DMS53 (cell line): ENCODE results near the gene CRYL1.

ENCODE experiments used
- DNase-seq: peaks from one replicate; lab custom pipeline; 2025; lab: John Stamatoyannopoulos, UW

CRYL1 gene

GRCh38 chr13:20526664-20527063, 1.0 kb upstream of the CRYL1 start:
- DNase-seq, result peak; percentile 63

DNA sequence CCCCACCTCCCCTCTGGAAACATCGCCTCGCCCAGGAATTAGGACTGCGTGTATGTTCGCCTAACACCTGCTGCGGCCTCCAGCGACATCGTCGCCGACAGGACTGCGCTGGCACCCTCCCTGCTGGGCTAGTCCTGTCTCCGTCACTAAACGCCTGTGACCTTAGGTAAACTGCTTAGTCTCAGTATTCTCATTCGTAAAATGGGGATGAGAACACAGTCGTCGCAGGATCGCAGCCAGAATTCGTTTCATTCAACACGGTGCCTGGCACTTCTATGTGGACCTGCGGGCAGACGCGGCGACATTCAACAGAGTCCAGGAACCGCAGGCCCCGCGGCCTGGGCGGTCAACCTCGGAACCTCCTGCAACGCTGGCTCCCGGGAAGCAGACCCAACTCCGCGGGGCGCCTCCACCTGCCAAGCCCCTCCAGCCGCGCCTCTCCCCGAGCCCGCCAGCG, 485 bp downstream of the CRYL1 start:
- peak; percentile 78 for DNase-seq

DNA sequence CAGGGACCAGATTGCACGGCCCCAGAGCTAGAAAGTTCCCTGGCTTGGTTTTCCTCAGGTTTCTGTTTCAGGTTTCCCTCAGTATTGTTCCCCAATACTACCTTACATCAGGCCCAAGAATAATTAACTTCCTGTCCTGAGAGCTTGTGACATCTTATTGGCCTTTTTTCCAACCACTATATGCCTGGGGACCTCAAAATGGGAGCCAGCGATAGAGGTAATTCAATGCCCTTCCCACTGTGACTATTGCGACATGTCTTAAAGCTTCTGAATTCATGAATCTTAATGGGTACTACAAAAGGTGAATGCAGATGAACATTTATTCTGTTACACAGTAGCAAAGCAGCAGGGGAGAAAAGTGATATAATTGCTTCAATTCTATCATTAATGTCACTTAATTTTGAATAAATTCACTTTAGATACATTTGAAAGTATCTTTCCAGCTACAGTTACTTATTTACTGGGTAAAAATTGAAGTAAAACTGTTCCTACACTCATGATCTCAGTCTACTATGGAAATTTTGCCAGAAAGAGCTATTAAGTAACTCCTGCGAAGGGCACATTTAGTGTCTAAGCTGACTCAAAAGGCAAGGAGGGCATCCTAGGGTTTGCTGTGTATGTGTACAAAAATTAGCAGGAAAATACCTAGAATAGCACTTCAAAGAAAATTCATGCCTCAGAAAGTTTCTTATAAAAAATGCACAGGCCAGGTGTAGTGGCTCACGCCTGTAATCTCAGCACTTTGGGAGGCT, 4.1 kb downstream of the CRYL1 start:
- no peak for DNase-seq

DNA sequence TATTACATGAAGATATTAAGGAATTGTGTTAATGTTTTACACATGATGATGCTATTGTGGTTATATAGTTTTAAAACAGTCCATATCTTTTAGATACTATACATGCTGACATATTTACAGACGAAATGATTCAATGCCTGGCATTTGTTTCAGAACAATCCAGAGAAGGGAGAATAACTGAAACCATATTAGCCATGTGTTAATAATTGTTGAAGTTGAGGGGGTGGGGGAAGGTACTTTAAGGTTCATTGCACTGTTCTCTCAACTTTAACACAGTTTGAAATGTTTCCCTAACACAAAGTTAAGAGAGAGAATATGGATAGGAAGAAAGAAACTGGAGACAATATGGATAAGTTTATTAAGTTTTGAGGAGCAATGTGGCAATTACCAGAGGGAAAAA, 5.8 kb downstream of the CRYL1 start:
- DNase-seq, result no peak

DNA sequence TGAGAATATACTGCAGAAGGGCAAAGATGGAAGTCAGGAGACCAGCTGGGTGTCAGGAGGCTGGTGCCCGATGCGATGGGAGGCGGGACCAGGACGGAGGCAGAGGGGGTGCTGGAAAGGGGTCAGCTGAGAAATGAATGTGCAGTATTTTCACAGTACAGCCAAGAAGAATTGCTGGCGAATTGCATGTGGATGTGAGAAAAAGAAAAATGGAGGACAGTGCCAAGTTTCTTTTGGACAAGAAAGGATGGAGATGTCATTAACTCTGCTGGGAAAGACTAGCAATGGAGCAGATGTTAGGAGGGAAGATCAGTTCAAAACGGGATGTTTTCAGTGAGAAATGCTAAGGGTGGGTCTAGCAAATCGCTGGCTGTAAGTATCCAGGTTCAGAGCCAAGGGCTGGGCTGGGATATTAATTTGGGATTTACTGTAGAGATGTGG, 7.0 kb downstream of the CRYL1 start:
- DNase-seq, result no peak

DNA sequence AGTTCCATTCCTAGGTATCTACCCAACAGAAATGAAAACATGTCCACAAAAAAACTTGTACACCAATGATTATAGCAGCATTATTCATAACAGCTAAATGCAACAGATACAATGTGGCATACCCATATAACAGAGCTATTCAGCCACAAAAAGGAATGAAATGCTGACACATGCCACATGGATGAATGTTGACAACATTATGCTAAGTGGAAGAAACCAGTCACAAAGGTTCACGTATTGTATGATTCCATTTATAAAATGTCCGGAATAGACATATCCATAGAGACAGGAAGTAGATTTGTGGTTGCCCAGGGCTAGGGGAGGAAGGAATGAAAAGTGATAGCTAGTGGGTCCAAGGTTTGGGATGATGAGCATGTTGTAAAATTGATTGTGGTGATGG, 10.8 kb downstream of the CRYL1 start:
- DNase-seq, result no peak

- no peak for DNase-seq
Observed at GRCh38 chr13:20513466-20513995, 12.1 kb downstream of the CRYL1 start.

- DNase-seq, result no peak
Observed at GRCh38 chr13:20512042-20512683, 13.5 kb downstream of the CRYL1 start.

DNA sequence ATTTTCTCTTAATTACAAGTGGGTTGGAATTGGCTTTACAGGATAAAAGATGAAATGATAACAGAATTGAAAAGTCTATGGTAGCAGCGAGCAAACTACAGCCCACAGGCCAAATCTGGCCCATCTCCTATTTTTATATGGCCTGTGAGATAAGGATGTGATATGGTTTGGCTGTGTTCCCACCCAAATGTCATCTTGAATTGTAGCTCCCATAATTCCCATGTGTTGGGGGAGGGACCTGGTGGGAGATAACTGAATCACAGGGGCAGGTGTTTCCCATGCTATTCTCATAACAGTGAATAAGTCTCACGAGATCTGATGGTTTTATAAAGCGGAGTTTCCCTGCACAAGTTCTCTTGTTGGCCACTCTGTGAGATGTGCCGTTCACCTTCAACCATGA, 19.0 kb downstream of the CRYL1 start:
- DNase-seq, result no peak

DNA sequence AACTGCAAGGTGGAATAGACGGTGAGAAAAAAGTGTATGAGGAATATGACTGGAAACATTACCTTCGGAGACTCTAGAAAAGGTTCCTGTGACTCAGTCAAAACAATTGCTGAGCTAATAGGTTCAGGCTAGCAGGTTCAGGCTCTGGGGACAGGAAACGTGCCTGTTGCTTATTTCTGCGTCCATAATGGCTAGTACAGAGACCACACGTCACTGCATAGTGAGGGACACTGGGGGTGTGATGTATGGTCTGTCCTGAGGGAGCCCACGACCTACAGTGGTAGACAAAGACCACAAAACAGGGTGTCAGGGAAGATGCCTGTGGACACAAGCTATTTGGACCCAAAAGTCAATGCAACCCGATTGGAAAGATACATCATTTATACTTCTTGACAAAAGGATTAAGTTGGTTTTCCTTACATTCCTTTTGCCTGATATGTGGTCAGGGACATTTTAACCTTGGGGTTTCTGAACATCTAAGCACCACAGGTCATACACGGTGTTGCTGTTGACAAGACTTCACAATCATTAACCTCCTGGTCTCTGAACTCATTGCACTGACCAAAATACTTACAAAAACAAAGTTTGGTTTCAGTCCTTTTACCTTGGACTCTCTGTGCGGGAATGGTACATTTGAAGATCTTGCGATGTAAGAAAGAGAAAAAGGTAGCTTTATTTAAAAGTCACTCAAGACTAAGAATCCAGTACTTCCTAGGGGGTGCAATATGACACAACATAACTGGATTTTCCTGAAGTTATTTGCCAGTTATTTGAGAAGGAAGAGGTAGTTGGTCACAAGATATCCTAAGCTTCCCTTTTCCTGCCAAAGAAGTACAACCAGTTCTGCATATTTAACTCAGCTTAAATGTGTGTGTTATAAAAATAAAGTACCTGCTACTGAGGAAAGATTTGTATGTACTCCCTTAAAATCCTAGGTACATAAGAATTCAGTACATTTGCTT, 20.0 kb downstream of the CRYL1 start:
- no peak for DNase-seq

DNA sequence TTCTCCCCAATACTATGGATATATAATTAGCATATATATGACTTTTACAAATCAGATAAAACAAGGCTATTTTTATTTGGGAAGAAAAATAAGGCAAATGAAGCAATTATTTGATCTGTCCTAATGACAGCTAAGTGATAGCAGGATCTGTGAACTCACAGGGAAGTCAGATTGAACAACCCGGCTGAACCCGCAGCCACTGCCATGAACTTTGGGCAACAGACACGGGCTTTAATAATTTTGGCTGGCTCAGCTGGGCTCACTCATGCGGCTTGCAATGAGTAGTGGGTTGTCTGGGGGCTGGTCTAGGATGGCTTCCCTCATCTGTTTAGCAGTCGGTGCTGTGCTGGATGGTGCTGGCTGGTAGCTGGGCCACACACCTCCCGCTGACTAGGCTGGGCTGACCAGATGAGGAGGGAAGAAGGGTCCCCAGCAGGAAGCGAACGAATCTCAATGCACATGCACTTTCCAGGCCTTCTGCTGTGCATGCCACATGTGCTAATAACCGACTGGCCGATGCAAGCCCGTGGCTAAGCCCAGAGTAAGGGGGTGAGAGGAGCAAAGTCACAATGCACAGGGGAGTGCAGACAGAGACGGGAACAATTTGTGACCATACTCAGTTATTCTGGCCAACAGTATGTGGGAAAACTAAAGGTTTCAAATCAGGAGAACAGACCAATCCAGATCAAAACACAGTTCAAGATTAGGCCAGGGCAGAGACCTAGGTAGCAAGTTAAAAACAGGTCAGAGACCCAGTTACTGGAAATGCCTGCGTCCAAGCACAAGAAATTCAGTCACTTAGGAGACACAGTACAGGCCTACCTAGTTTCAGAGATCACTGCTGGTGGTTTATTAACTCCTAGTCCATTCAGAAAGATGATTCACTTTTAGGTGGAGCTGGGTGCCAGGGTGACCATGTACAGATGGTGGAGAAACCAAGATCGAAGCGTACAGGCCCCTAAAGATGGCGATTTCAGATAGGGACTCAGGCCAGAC, 22.3 kb downstream of the CRYL1 start:
- DNase-seq, result no peak

DNA sequence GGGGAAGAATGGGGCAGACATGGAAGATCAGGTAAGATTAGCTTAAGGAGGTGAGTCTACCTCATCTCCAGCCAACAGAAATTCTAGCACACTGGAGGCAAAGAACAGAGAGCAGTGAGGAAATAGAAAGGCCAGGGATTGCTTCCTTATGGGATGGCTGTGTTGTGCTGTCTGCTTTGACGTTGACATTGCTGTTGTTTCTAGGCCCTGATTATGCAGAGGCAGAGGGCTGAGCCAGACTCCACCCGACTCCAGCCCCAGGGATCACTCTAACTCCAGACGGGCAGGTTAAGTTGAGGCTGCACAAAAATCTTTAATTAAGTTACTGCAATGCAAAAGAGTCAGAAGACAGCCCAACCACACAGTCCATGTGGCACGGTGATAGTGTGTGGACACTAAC, 24.1 kb downstream of the CRYL1 start:
- DNase-seq, result no peak

- DNase-seq, result no peak
Observed at GRCh38 chr13:20501120-20501519, 24.5 kb downstream of the CRYL1 start.

DNA sequence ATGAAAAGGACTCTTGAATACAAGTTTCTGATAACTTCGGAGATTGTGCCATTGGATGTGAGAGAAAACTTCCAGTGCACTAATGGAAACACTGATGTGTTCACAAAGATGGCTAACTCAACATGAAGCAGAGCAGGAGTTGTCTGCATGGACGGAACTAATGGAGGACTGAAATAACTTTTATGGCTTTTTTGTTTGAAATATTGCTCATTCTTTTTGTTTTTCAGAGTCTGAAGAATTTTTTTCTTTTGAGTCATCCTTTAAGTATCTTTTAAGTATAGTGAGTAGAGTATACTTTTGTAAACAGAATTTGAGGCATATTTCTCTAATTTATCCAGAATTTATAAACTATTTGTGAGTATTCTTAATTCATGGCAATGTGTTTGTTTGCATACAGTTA, 25.7 kb downstream of the CRYL1 start:
- DNase-seq, result peak; percentile 6

DNA sequence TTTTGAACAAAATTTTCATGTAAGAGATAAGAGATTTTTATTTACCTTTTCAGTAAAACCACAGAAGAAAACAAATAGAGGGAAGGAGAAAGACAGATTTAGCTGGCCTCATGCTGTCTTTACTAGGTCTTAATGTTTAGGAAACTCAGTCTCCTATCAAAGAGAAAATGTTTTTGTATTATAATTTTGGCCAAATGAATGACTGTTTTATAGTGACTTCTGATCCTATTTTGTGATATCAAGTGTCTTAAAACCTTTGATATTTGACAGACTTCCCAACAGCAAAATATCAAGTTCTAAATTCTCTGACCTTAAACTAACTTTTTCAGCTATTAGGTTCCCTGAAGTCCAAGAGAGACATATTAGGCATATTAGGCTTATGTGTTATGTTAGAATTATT, 27.0 kb downstream of the CRYL1 start:
- no peak for DNase-seq

DNA sequence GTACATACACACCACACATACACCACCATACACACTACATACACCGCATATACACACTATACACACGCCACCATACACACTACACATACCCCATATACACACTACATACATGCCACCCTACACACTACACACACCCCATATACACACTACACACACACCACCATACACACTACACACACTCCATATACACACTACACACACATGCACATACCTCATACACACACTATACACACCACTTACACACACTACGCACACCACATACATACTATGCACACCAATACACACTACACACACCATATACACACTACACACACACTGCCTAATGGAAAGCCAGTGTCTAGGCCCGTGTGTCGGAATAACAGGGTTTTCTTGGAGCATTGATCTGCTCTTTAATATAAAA, 27.5 kb downstream of the CRYL1 start:
- DNase-seq, result no peak

DNA sequence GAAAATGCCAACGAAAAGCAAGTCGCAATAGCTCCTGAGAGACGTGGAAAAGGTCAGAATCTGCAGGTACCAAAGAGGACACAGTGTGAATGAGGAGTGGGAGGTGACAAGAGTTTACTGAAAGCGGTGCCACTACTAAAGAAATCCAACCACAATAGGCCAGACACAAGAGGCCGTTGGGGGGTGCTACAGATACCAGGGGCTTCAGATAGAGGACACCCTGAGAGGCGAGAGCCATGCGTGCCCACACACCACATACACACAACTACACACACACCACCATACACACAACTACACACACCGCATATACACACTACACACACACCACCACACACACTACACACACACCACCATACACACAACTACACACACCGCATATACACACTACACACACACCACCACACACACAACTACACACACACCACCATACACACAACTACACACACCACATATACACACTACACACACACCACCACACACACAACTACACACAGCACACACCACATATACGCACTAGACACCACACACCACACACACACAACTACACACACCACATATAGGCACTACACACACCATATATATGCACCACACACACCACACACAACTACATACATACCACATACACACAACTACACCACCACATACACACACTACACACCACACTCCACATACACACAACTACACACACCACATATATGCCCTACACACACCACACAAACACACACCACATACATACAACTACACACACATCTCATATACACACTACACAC, 28.5 kb downstream of the CRYL1 start:
- DNase-seq, result peak; percentile 30

- DNase-seq, result peak; percentile 77
Observed at GRCh38 chr13:20495087-20496023, 30.3 kb downstream of the CRYL1 start.

DNA sequence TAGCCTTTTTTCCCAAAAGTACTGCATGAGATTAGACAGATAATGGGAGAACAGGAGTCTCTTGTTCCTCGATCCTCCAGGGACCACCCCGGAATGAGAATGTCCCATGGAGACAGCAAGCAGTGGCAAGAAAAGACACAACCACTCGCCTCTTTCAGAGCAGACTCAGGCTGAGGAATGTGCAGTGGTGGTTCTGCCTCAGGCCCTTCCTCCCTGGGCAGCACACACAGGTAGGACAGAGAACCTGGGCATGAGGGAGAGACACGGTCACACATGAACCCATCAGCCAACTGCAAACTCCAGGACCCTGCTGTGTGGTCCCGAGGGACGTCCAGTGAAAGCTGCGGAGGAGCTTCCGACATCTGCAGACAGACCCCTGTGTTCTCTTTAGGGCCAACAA, 31.0 kb downstream of the CRYL1 start:
- peak; percentile 27 for DNase-seq
